ENCODE data around the gene PDAP1. TPM values are rescaled to one million over a fixed set of nuclear protein-coding genes. Genes with fewer than 3 reads are reported as not detected.

Gene PDAP1
- total RNA-seq, 1 donor from 2014 or later = 128 TPM

DNA sequence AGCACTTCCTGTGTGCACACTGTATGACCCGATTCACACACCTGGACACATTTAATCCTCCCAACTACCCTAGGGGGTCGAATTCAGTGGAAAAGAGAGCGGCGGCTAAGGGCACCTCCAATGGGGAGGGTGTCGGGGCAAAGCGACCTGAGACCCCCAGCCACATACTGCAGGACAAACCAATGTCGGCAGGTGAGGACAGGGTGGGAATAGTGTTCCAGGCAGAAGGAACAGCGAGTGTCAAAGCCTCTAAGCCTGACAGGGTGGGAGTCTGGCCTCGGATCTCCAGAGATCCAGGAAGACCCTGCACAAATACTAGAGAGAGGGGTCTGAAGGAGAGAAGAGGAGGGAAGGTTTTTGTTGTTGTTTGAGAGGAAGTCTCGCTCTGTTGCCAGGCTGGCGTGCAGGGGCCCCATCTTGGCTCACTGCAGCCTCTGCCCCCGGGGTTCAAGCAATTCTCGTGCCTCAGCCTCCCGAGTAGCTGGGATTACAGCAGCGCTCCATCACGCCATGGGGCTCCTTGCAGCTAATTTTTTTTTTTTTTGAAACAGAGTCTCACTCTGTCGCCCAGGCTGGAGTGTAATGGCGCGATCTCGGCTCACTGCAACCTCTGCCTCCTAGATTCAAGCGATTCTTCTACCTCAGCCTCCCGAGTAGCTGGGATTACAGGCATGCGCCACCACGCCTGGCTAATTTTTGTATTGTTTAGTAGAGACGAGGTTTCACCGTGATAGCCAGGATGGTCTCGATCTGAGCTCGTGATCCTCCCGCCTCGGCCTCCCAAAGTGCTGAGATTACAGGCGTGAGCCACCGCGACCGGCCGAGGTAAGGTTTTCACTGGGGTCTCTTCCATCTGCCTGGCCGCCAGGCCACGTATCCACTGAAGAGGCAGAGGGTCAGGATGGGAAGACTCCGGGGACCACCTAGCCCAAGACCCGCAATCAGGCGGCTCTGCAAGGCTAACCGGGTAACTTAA, 35.0 kb downstream of the PDAP1 start:
- peak overlapping the region; percentile 72 for H3K4me3 Mint-ChIP-seq (ENCODE audit: low read depth)
- no peak for DNase-seq (ENCODE audit: low spot score, unreplicated experiment)
- H3K36me3 Mint-ChIP-seq (ENCODE audit: insufficient read depth) = peaks cover 2% of the 10 kb centered on the region
- H3K27me3 Mint-ChIP-seq = peaks cover 3% of the 10 kb centered on the region
- no peaks in the 10 kb centered on the region for H3K9me3 Mint-ChIP-seq (ENCODE audit: low read depth)
- H3K27ac Mint-ChIP-seq = no peak overlapping the region
- H3K4me1 Mint-ChIP-seq (ENCODE audit: low read depth) = peaks cover 8% of the 10 kb centered on the region
- TF ChIP-seq, protein P1, sequence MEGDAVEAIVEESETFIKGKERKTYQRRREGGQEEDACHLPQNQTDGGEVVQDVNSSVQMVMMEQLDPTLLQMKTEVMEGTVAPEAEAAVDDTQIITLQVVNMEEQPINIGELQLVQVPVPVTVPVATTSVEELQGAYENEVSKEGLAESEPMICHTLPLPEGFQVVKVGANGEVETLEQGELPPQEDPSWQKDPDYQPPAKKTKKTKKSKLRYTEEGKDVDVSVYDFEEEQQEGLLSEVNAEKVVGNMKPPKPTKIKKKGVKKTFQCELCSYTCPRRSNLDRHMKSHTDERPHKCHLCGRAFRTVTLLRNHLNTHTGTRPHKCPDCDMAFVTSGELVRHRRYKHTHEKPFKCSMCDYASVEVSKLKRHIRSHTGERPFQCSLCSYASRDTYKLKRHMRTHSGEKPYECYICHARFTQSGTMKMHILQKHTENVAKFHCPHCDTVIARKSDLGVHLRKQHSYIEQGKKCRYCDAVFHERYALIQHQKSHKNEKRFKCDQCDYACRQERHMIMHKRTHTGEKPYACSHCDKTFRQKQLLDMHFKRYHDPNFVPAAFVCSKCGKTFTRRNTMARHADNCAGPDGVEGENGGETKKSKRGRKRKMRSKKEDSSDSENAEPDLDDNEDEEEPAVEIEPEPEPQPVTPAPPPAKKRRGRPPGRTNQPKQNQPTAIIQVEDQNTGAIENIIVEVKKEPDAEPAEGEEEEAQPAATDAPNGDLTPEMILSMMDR (IDR thresholded peaks at IDR 0.05; ENCODE audit: unreplicated experiment) = no peak

DNA sequence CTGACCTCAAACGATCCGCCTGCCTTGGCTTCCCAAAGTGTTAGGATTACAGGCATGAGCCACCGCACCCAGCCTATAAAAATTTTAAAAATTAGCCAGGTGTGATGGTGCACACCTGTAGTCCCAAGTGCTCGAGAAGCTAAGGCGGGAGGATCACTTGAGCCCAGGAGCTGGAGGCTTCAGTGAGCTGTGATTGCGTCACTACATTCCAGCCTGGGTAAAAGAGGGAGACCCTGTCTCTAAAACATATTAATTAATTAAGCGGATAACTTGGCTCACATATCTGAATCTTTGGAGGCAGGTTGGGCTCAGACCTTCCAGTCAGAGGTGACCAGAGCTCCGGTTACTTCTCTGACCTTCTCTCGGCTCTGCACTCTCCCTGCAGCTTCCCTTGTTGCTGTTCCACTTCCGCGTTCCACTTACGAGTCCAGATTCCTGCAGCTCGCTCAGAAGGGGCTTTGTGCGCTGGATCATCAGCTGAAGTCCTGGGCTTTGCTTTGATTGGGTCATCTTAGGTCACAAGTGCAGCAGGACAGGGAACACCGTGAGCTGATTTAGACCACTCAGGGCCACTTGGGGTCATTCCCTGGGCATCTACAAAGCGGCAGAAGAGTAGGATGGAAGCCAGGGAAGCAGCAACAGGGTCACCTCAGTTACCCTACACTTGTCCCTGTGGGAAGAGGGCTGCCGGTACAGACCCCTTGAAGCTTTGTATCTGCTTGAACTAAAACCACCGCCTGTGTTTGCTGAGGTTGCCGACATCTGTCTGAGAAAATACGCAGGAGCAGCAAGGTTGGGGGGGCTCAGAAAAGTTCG, 35.9 kb downstream of the PDAP1 start:
- Mint-ChIP-seq H3K4me3 (ENCODE audit: low read depth) (peak overlapping the region; percentile 63), H3K36me3 (ENCODE audit: insufficient read depth) (no peaks in the 10 kb centered on the region), H3K9me3 (ENCODE audit: low read depth) (no peaks in the 10 kb centered on the region), H3K4me1 (ENCODE audit: low read depth) (peaks cover 8% of the 10 kb centered on the region), H3K27ac (peak overlapping the region; percentile 92), H3K27me3 (peaks cover 3% of the 10 kb centered on the region)
- TF ChIP-seq, protein P1 (IDR thresholded peaks at IDR 0.05; ENCODE audit: unreplicated experiment) = no peak
- DNase-seq (ENCODE audit: low spot score, unreplicated experiment) = no peak

DNA sequence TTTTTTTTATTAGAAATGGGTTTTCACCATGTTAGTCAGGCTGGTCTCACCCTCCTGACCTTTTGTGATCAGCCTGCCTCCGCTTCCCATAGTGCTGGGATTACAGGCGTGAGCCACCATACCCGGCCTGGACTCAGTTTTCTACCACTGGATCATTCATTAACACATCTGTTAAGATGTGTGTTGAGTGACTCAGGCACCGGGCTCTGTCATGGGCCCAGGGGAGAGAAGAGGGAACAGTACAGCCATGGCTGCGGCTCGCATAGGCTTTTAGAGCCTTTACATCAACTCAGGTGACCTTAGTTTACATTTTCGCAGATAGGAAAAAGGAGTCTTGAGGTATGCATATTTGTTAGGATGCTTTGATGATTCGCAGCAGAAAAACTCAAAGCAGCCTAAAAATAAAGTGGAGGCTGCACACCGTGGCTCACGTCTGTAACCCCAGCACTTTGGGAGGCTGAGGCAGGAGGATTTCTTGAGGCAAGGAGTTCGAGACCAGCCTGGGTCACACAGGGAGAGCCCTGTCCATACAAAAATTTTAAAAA, 36.9 kb downstream of the PDAP1 start:
- H3K36me3 Mint-ChIP-seq (ENCODE audit: insufficient read depth) = peaks cover 4% of the 10 kb centered on the region
- no peaks in the 10 kb centered on the region for H3K9me3 Mint-ChIP-seq (ENCODE audit: low read depth)
- no peak overlapping the region for H3K4me3 Mint-ChIP-seq (ENCODE audit: low read depth)
- peaks cover 8% of the 10 kb centered on the region for H3K4me1 Mint-ChIP-seq (ENCODE audit: low read depth)
- peaks cover 3% of the 10 kb centered on the region for H3K27me3 Mint-ChIP-seq
- no peak overlapping the region for H3K27ac Mint-ChIP-seq
- no peak for DNase-seq (ENCODE audit: low spot score, unreplicated experiment)
- TF ChIP-seq, protein P1 (IDR thresholded peaks at IDR 0.05; ENCODE audit: unreplicated experiment) = no peak

DNA sequence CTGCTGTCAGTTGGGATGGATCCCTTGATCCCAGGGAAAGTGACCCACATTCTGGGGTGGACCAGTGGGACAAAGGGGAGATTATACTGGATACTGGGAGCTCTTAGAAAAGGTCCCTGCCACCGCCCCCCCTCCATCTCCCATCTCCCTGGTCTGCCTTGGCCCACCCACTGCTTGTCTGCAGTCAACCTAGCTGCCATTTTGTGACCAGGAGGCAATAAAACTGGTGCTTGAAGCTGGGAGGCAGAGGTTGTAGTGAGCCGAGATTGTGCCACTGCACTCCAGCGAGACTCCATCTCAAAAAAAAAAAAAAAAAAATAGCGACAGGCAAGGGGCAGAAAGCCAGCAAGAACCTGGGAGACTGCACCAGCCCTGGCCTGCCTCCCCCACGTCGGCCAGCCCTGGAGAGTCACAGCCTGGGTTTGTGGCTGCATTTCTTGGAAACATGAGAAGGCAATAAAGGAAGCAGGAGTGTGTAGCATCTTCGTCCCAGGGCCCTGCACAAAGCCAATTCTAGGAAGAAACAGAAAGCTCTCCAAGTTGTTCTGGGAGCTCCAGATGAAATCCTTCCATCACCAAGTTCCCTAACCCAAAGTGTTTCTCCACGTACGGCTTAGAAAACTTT, 38.5 kb downstream of the PDAP1 start:
- TF ChIP-seq, protein P1 (IDR thresholded peaks at IDR 0.05; ENCODE audit: unreplicated experiment) = no peak
- no peak for DNase-seq (ENCODE audit: low spot score, unreplicated experiment)
- H3K27me3 Mint-ChIP-seq = peaks cover 3% of the 10 kb centered on the region
- peaks cover 8% of the 10 kb centered on the region for H3K36me3 Mint-ChIP-seq (ENCODE audit: insufficient read depth)
- H3K27ac Mint-ChIP-seq = no peak overlapping the region
- H3K4me1 Mint-ChIP-seq (ENCODE audit: low read depth) = peaks cover 8% of the 10 kb centered on the region
- H3K4me3 Mint-ChIP-seq (ENCODE audit: low read depth) = no peak overlapping the region
- no peaks in the 10 kb centered on the region for H3K9me3 Mint-ChIP-seq (ENCODE audit: low read depth)
